ENCODE measurements around the gene OR51A2.

OR51A2 gene

DNA sequence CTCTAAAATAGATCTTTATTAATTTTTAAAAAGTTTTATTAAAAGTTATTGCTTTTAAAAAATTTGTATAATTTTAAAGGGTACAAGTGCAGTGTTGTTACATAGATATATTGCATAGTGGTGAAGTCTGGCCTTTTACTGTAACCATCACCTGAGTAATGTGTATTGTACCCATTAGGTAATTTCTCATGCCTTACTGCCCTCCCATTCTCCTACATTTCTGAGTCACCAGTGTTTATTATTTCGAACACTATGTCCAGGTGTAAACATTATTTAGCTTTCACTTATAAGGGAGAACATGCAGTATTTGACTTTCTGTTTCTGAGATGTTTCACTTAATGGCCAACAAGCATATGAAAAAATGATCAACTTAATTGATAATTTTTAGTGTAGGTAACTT is 33.7 kb downstream of the OR51A2 start:
- DNase-seq (ENCODE audit: low read depth), result no peak
- TF ChIP-seq, protein P1, sequence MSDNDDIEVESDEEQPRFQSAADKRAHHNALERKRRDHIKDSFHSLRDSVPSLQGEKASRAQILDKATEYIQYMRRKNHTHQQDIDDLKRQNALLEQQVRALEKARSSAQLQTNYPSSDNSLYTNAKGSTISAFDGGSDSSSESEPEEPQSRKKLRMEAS (IDR thresholded peaks at IDR 0.05; ENCODE audit: low read depth, low read length), result no peak
- no peak for TF ChIP-seq POLR2A (IDR thresholded peaks at IDR 0.05; ENCODE audit: extremely low read depth, insufficient read length)
- TF ChIP-seq MYC (IDR thresholded peaks at IDR 0.05; ENCODE audit: low read depth, low read length), result no peak
- TF ChIP-seq, protein P2, sequence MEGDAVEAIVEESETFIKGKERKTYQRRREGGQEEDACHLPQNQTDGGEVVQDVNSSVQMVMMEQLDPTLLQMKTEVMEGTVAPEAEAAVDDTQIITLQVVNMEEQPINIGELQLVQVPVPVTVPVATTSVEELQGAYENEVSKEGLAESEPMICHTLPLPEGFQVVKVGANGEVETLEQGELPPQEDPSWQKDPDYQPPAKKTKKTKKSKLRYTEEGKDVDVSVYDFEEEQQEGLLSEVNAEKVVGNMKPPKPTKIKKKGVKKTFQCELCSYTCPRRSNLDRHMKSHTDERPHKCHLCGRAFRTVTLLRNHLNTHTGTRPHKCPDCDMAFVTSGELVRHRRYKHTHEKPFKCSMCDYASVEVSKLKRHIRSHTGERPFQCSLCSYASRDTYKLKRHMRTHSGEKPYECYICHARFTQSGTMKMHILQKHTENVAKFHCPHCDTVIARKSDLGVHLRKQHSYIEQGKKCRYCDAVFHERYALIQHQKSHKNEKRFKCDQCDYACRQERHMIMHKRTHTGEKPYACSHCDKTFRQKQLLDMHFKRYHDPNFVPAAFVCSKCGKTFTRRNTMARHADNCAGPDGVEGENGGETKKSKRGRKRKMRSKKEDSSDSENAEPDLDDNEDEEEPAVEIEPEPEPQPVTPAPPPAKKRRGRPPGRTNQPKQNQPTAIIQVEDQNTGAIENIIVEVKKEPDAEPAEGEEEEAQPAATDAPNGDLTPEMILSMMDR (IDR thresholded peaks at IDR 0.05; ENCODE audit: low read depth, low read length), result no peak
- H3K4me3 ChIP-seq (ENCODE audit: low read depth, low read length), result no peak overlapping the region

DNA sequence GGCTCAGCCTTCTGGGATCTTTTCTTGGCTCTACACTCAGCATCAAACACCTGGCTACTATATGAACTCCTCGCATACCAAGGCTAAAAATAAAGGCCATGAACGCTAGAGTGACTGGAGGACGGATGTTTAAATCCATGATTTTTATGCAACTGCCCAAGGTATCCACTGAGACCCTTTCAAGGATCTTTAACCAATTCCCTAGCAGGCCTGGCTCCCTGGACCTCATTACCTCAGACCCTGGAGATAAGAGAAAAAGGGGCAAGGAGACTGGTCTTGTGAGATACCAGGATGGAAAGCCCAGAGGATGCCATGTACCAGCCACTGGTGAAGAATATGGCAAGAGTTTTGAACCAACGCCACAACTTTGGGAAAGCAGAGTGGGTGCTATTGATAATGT is 36.3 kb downstream of the OR51A2 start, which contains the start of gene OR51G2:
Gene OR51G2, minus strand, starts transcription at position 101 of the 400 bp plus-strand sequence. CDS start 3,687 bp downstream, outside the sequence.
- no peak within 1 kb of the TSS for H3K4me3 ChIP-seq (ENCODE audit: low read depth, low read length)
- DNase-seq (ENCODE audit: low read depth), result no peak
- TF ChIP-seq POLR2A (IDR thresholded peaks at IDR 0.05; ENCODE audit: extremely low read depth, insufficient read length) (no peak), MYC (IDR thresholded peaks at IDR 0.05; ENCODE audit: low read depth, low read length) (no peak)
- TF ChIP-seq, protein P1 (IDR thresholded peaks at IDR 0.05; ENCODE audit: low read depth, low read length), result no peak
- TF ChIP-seq, protein P2 (IDR thresholded peaks at IDR 0.05; ENCODE audit: low read depth, low read length), result no peak

DNA sequence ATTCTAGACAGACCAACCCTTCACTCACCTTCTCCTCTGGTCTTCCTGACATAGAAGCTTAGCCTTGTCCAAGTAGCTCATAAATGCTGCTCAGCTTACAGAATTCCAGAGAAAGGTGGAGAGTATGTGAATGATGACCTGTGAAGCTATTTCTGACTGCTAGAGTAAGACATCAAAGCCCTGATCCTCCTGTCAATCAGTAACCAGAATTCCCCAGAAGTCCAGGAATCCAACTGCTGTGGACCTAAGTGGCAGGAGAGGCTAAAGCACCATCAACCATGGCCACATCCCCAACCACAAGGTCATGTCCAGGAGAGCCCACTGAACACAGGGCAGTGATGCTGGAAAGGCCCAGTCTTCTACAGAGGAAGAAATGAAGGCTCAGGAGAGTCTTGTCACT is 38.9 kb downstream of the OR51A2 start:
- TF ChIP-seq, protein P2 (IDR thresholded peaks at IDR 0.05; ENCODE audit: low read depth, low read length), result no peak
- no peak for TF ChIP-seq POLR2A (IDR thresholded peaks at IDR 0.05; ENCODE audit: extremely low read depth, insufficient read length)
- TF ChIP-seq, protein P1 (IDR thresholded peaks at IDR 0.05; ENCODE audit: low read depth, low read length), result no peak
- TF ChIP-seq MYC (IDR thresholded peaks at IDR 0.05; ENCODE audit: low read depth, low read length), result no peak
- H3K4me3 ChIP-seq (ENCODE audit: low read depth, low read length), result no peak overlapping the region
- no peak for DNase-seq (ENCODE audit: low read depth)
